Measurements from ENCODE around the gene DCST2.
A peak's percentile ranks its signal among the peaks of the same experiment; 100 is the strongest.

DCST2 gene

DNA sequence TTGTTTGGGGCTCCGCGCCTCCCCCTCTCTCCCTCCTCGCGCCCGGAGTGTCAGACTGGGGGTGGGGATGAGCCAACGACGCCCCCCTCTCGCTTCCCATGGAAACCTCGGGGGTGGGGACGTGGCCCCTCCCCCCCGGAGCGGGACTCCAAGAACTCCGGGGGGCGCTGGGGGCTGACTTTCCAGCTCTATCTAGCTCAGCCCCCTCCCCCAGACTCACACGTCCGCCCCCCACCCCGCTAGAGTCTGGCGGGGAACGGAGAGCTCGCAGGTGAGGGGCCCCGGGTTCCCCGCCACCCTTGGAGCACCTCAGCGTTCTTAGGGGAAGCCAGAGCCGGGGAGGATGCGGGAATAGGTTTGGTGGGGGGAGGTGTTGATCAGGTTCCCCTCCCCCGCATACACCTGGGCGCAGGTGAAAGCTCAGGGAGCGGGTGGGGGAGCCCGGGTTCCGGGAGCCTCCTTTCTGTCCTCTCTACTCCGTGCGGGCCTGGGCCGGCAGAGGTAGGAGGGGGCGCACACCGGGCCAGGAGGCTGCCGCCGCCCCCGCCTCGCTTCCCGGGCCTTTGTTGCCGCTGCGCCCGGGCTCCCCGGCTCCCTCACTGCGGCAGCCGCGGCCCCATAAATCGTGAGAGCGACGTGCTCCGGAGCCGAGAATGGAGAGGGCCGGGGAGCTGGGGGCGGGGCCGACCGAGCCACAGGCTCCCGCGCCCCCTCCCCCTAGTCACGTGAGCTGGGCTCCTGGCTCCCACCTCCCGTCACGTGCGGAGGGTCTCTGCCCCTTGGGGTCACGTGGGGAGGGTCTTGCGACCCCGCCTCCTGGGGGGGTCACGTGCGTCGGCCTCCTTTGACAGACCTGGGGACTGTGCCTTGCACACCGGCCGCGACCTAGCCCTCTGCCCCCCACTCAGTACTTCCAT is 47.0 kb upstream of the DCST2 start:
- no peak overlapping the region for H3K27ac ChIP-seq (replicated peaks)
- DNase-seq (ENCODE audit: low read depth in 1 of 2, low spot score in 1 of 2) = no peak
- H3K27me3 ChIP-seq (ENCODE audit: insufficient read depth, poor library complexity, severe bottlenecking) = peaks cover 47% of the 10 kb centered on the region
- H3K4me3 ChIP-seq (replicated peaks; ENCODE audit: insufficient read depth, low read length) = no peak overlapping the region
- TF ChIP-seq, protein P1, sequence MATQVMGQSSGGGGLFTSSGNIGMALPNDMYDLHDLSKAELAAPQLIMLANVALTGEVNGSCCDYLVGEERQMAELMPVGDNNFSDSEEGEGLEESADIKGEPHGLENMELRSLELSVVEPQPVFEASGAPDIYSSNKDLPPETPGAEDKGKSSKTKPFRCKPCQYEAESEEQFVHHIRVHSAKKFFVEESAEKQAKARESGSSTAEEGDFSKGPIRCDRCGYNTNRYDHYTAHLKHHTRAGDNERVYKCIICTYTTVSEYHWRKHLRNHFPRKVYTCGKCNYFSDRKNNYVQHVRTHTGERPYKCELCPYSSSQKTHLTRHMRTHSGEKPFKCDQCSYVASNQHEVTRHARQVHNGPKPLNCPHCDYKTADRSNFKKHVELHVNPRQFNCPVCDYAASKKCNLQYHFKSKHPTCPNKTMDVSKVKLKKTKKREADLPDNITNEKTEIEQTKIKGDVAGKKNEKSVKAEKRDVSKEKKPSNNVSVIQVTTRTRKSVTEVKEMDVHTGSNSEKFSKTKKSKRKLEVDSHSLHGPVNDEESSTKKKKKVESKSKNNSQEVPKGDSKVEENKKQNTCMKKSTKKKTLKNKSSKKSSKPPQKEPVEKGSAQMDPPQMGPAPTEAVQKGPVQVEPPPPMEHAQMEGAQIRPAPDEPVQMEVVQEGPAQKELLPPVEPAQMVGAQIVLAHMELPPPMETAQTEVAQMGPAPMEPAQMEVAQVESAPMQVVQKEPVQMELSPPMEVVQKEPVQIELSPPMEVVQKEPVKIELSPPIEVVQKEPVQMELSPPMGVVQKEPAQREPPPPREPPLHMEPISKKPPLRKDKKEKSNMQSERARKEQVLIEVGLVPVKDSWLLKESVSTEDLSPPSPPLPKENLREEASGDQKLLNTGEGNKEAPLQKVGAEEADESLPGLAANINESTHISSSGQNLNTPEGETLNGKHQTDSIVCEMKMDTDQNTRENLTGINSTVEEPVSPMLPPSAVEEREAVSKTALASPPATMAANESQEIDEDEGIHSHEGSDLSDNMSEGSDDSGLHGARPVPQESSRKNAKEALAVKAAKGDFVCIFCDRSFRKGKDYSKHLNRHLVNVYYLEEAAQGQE (IDR thresholded peaks at IDR 0.05; ENCODE audit: insufficient replicate concordance, low read depth) = no peak
- TF ChIP-seq POLR2AphosphoS5 (IDR thresholded peaks at IDR 0.05; ENCODE audit: low read depth) (no peak), SPI1 (IDR thresholded peaks at IDR 0.05; ENCODE audit: borderline replicate concordance, low read depth) (no peak), GABPA (IDR thresholded peaks at IDR 0.05; ENCODE audit: low read depth) (no peak)
- TF ChIP-seq, protein P2, sequence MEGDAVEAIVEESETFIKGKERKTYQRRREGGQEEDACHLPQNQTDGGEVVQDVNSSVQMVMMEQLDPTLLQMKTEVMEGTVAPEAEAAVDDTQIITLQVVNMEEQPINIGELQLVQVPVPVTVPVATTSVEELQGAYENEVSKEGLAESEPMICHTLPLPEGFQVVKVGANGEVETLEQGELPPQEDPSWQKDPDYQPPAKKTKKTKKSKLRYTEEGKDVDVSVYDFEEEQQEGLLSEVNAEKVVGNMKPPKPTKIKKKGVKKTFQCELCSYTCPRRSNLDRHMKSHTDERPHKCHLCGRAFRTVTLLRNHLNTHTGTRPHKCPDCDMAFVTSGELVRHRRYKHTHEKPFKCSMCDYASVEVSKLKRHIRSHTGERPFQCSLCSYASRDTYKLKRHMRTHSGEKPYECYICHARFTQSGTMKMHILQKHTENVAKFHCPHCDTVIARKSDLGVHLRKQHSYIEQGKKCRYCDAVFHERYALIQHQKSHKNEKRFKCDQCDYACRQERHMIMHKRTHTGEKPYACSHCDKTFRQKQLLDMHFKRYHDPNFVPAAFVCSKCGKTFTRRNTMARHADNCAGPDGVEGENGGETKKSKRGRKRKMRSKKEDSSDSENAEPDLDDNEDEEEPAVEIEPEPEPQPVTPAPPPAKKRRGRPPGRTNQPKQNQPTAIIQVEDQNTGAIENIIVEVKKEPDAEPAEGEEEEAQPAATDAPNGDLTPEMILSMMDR (IDR thresholded peaks at IDR 0.05; ENCODE audit: insufficient read depth, low read length) = no peak

DNA sequence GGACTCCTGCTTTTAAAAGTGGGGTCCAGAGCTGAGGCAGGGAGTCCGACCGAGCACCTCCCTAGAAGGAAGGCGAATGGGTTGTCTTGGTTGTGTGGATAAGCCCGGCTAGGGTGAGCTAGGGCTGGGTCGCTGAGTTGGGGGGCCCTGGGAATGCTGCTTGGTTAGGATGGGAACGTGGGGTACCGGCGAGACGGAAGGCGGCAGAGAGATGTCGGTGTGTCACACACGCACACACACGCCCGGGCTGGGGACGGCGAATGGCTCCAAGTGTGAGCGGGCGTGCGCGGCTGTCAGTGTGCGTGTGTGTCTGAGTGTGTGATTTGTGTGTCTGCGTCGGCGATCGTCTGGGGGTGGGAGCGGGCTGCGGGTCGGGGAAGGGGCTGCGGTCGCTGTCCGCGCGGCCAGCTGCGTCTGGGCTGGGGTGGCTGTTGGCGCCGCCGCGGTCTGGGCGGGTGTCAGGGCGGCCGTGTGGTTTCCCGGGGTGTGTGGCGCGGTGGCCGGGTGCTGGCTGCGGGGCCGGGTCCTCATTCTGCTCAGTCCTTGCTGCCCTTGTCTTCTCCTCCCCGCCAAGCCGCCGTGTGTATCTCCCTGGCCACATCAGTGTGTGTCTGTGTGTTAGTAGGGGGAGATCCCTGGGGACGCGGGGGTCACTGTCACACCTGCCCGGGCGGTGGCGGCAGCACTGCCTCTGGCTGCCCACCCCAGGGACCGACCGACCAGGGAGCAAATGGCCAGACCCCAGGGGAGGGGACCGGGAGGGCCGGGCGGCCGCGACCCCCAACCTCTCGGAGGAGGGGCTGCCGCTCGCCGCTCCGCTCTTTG is 46.1 kb upstream of the DCST2 start:
- H3K4me3 ChIP-seq (replicated peaks; ENCODE audit: insufficient read depth, low read length) = no peak overlapping the region

DNA sequence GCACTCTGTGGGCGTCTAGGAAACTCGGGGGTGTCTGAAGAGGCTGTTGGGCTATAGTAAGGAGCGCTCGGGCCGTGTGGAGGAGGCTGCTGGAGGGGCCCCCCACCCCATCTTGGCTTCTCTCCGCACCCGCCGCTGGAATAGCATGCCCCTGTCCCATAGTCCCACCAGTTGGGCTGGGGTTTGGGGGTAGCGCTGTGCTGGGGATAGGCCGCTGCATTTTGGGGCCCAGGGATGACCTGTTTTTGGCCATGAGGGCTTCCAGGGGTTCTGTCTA is 45.6 kb upstream of the DCST2 start:
- Histone ChIP-seq H3K27ac (replicated peaks) (no peak overlapping the region), H3K4me3 (replicated peaks; ENCODE audit: insufficient read depth, low read length) (peak overlapping the region; percentile 14; the same call in 1 of the 2 replicates), H3K27me3 (ENCODE audit: insufficient read depth, poor library complexity, severe bottlenecking) (peaks cover 47% of the 10 kb centered on the region)
- no peak for DNase-seq (ENCODE audit: low read depth in 1 of 2, low spot score in 1 of 2)
- no peak for TF ChIP-seq POLR2AphosphoS5 (IDR thresholded peaks at IDR 0.05; ENCODE audit: low read depth)
- no peak for TF ChIP-seq SPI1 (IDR thresholded peaks at IDR 0.05; ENCODE audit: borderline replicate concordance, low read depth)
- no peak for TF ChIP-seq GABPA (IDR thresholded peaks at IDR 0.05; ENCODE audit: low read depth)
- TF ChIP-seq, protein P1 (IDR thresholded peaks at IDR 0.05; ENCODE audit: insufficient replicate concordance, low read depth) = no peak
- TF ChIP-seq, protein P2 (IDR thresholded peaks at IDR 0.05; ENCODE audit: insufficient read depth, low read length) = no peak

More for the DNA sequence above, 46.1 kb upstream of the DCST2 start:
- no peak for TF ChIP-seq SPI1 (IDR thresholded peaks at IDR 0.05; ENCODE audit: borderline replicate concordance, low read depth)
- TF ChIP-seq POLR2AphosphoS5 (IDR thresholded peaks at IDR 0.05; ENCODE audit: low read depth) = no peak
- no peak for TF ChIP-seq GABPA (IDR thresholded peaks at IDR 0.05; ENCODE audit: low read depth)
- TF ChIP-seq, protein P1 (IDR thresholded peaks at IDR 0.05; ENCODE audit: insufficient replicate concordance, low read depth) = no peak
- TF ChIP-seq, protein P2 (IDR thresholded peaks at IDR 0.05; ENCODE audit: insufficient read depth, low read length) = no peak
- no peak for DNase-seq (ENCODE audit: low read depth in 1 of 2, low spot score in 1 of 2)
- peaks cover 47% of the 10 kb centered on the region for H3K27me3 ChIP-seq (ENCODE audit: insufficient read depth, poor library complexity, severe bottlenecking)
- no peak overlapping the region for H3K27ac ChIP-seq (replicated peaks)
